ENCODE results near the gene TMEM63C. TPM values are rescaled to one million over a fixed set of nuclear protein-coding genes. Genes with fewer than 3 reads are reported as not detected.
A peak's percentile ranks its signal among the peaks of the same experiment; 100 is the strongest.

Gene TMEM63C
- total RNA-seq, 4 donors from 2014 or later = 20.1 to 60.2 (median 33.9) TPM

- Histone ChIP-seq H3K36me3 (no peaks in the 10 kb centered on the region), H3K27me3 (peaks cover 63% of the 10 kb centered on the region), H3K9me3 (no peaks in the 10 kb centered on the region), H3K27ac (no peak overlapping the region), H3K4me3 (no peak overlapping the region), H3K4me1 (peaks cover 0 to 8% (median 8%) of the 10 kb centered on the region in 4 donors)
- no peak for DNase-seq
- in situ Hi-C loops (cut with MboI; ENCODE audit: low pct_ligation_motif_present in 1 of 4, low pct_unique_long_range_greater_than_20kb in 1 of 4, low sequenced_read_pairs in 3 of 4) (loop anchor here in 2 of 4 donors (10.0 to 25.0 kb wide), 2 partner anchors 166 to 169 kb away; partner anchors contain the start of genes GSTZ1 (in 1 of the 2) and POMT2 (in 1 of the 2)), intact Hi-C loops (cut with DNase I; ENCODE audit: low total_unique reads) (no loop called here)
- TF ChIP-seq POLR2A (IDR thresholded peaks at IDR 0.05) (no peak), EP300 (IDR thresholded peaks at IDR 0.05; ENCODE audit: low read depth) (no peak), POLR2AphosphoS5 (IDR thresholded peaks at IDR 0.05) (no peak), CTCF (IDR thresholded peaks at IDR 0.05) (no peak)
- 4 to 16% methylated on average over 7 to 10 of the region's 10 CpGs for WGBS, 2 donors (ENCODE audit: low coverage in 1 of 2)
These were observed 35.4 kb upstream of the TMEM63C start for GRCh38 chr14:77145975-77146740.

GRCh38 chr14:77148510-77149231 lies 32.9 kb upstream of the TMEM63C start:
- in situ Hi-C loops (cut with MboI; ENCODE audit: low pct_ligation_motif_present in 1 of 4, low pct_unique_long_range_greater_than_20kb in 1 of 4, low sequenced_read_pairs in 3 of 4) = loop anchor here in 2 of 4 donors (10.0 to 25.0 kb wide), 2 partner anchors 164 to 166 kb away; partner anchors contain the start of genes GSTZ1 (in 1 of the 2) and POMT2 (in 1 of the 2)
- Histone ChIP-seq H3K9me3 (no peaks in the 10 kb centered on the region), H3K27ac (no peak overlapping the region), H3K4me3 (no peak overlapping the region), H3K27me3 (peaks cover 54% of the 10 kb centered on the region), H3K36me3 (no peaks in the 10 kb centered on the region), H3K4me1 (no peaks in the 10 kb centered on the region)
- TF ChIP-seq EP300 (IDR thresholded peaks at IDR 0.05; ENCODE audit: low read depth) (no peak), POLR2A (IDR thresholded peaks at IDR 0.05) (no peak), CTCF (IDR thresholded peaks at IDR 0.05) (no peak)
- DNase-seq = no peak
- intact Hi-C loops (cut with DNase I; ENCODE audit: low total_unique reads) = no loop called here
- 64 to 70% methylated on average over 2 to 8 of the region's 8 CpGs for WGBS, 2 donors (ENCODE audit: low coverage in 1 of 2)

- no peaks in the 10 kb centered on the region for H3K4me1 ChIP-seq
- WGBS, 2 donors (ENCODE audit: low coverage in 1 of 2) = 0 to 6% methylated on average over 1 to 5 of the region's 5 CpGs
- in situ Hi-C loops (cut with MboI; ENCODE audit: low pct_ligation_motif_present in 1 of 4, low pct_unique_long_range_greater_than_20kb in 1 of 4, low sequenced_read_pairs in 3 of 4) (no loop called here), intact Hi-C loops (cut with DNase I; ENCODE audit: low total_unique reads) (loop anchor here (5.0 kb wide), 1 partner anchor 166 kb away; no protein-coding TSS in a partner anchor)
- no peak for DNase-seq
- TF ChIP-seq CTCF (IDR thresholded peaks at IDR 0.05) = peak in 2 of 5 experiments; percentile 17 to 20
- TF ChIP-seq EP300 (IDR thresholded peaks at IDR 0.05; ENCODE audit: low read depth) = no peak
- H3K27ac ChIP-seq = no peak overlapping the region
- H3K9me3 ChIP-seq = no peaks in the 10 kb centered on the region
- peaks cover 43% of the 10 kb centered on the region for H3K27me3 ChIP-seq
- no peaks in the 10 kb centered on the region for H3K36me3 ChIP-seq
- H3K4me3 ChIP-seq = no peak overlapping the region
These were observed 30.4 kb upstream of the TMEM63C start for GRCh38 chr14:77151245-77151644.

GRCh38 chr14:77151918-77152588 lies 29.5 kb upstream of the TMEM63C start:
- 20 to 33% methylated on average over 1 to 2 of the region's 2 CpGs for WGBS, 2 donors (ENCODE audit: low coverage in 1 of 2)
- H3K27me3 ChIP-seq = peaks cover 43% of the 10 kb centered on the region
- no peaks in the 10 kb centered on the region for H3K36me3 ChIP-seq
- no peak overlapping the region for H3K27ac ChIP-seq
- H3K9me3 ChIP-seq = no peaks in the 10 kb centered on the region
- intact Hi-C loops (cut with DNase I; ENCODE audit: low total_unique reads) (loop anchor here (5.0 kb wide), 1 partner anchor 165 kb away; no protein-coding TSS in a partner anchor), in situ Hi-C loops (cut with MboI; ENCODE audit: low pct_ligation_motif_present in 1 of 4, low pct_unique_long_range_greater_than_20kb in 1 of 4, low sequenced_read_pairs in 3 of 4) (no loop called here)
- H3K4me3 ChIP-seq = no peak overlapping the region
- no peak for DNase-seq
- H3K4me1 ChIP-seq = no peaks in the 10 kb centered on the region
- TF ChIP-seq EP300 (IDR thresholded peaks at IDR 0.05; ENCODE audit: low read depth) = no peak
- peak in 4 of 5 experiments; percentile 22 to 28 (median 25) for TF ChIP-seq CTCF (IDR thresholded peaks at IDR 0.05)
